HG02759 (cell line): ENCODE measurements around the gene CECR2.

Experiments used
- ATAC-seq: cut with Tn5 transposase; IDR thresholded peaks from one replicate; pipeline ENCODE4 v1.9.1; 2021; ENCODE audit warnings: mild to moderate bottlenecking, moderate library complexity; ENCODE audit not compliant: unreplicated experiment

CECR2 gene

DNA sequence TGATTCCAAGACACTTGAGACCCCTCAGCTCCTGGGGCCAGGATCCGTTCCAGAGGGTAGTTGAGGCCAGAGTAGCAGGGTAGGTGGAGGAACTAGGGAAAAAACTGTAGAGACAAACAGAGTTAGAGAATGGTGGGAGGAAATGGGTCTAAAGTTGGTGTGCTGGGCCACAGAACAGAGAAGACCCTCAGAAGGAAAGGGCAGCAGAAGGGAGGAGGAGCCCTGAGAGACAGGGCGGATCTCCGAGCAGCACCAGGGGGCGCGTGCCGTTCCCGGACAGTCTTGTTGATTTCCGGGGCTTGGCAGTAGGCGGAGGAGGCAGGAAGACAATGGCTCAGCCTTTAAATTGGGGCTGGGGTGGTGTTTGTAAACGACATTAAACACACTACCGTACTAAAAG lies 2.4 kb upstream of the CECR2 start:
- no peak for ATAC-seq

DNA sequence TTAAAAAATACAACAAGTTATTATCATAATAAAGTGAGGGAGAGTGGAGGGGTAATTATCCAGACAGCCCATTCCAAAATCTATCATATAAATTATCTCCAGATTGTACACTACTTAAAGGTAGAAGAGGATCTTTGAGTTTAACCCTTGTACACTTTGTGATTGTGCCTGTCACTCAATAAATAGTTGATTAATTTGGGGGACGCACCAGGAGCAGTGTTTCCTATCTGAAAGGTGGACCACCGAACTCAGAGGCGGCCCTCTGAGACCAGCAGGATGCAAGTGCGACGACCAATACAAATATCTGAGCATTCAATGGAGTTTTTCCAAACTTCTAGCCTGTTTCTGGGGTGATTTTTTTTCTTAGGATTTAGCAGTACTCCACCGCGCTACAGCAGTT lies 1.1 kb upstream of the CECR2 start:
- ATAC-seq, result no peak

DNA sequence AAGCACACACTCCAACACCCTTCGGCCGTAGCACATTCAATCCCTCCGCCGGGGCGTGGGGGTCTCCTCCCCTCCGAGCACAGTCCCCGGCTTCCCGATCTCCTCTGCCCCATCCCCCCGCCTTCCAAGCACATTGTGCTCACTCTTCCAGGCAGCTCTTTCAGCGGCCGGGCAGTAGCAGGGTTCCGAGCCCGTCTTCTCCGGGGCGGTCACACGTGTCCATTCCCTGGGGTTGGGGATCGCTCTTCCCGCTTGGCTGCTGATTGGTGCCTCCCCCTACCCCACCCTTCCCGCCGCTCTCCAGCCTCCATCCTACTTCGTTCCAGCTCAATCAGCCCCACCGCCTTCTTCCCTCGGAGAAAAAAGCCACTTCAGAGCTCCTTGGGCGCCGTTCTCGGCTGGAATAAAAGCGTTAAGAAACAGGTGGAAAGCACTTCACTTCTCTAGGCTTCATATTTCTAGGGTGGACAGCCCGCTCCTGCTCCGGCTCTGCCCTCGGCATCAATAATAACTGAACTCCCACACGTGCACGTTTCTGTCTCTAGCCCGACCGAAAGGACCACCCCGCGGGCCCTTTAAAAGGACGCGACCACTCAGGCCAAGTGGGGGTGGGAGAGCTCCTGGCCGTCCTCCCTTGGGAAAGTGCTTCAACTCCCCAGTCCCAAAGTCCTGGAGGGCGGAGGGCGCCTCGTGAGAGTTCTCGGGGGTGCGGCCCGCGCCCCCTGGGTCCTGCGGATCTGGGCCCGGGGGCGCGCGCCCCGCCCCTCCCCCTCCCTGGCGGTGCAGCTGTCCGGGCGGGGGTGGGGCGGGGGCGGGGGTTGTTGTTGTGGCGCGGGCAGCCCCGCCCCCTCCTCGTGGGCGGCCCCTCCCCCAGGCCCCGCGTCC lies 464 bp upstream of the CECR2 start:
- ATAC-seq, result peak; percentile 20

DNA sequence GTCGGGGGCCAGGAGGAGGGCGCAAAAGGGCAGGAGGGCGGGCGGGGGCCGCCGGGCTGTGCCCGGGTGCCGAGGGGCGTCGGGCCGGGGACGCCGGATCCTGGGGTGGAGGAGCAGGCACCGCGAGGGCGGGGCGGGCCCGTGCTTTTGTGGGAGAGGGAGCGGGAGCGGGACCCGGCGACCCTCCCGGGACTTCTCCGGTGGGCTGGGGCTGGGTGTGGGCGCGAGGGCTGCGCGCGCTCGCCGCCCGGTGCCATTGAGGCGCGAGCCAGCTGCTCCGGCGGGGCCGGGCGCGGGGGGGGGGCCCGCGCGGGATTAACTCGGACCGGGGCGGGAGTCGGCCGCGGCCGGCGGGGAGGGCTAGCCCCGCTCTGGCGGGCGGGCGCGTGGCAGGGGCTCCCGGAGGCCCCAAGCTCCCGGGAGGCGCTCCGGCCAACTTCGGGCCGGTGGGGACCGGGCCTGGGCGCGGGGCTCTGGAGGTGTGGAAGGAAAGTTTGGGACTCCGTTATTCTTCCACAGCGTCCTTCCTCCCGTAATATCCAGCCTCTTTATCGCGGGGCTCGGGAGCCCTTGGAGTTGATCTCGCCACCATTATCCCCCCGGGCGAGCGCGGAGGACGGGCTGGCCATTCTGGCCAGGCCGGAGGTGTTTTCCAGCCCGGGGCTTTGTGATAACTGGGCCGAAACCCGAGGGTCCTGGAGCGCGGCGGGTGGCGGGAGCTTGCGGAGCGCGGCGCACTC lies 936 bp downstream of the CECR2 start:
- peak; percentile 15 for ATAC-seq

DNA sequence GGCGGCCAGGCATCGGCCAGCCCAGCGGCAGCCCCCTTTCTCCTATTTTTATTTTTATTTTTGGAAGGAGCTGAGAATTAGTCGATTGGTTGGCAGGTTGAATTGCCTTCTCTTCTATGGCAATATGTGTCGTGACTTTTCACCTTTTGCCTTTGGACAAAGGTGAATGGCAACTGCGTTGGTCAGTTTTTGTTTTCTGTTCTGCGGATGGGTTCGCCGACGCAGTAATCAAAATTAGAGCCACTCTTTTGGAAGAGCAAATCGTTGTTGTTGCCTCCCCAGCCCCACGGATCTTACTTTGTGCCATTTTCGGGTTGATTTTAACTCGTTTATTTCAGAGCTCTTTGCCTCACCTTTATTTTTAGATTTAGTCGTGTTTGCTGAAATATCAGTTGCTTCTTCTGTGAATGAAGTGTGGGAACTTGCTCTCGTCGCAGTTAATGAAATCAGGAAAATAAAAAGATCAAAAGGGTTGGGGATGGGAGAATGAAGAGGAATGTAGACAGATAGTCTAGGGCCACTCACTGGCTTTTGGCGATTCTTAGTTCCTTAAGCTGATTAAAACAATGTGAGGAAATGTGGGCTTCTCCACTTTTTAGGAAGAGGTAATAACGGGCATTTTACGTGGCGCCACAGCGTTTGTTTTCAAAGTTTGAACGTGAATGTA lies 1.6 kb downstream of the CECR2 start:
- ATAC-seq, result no peak

DNA sequence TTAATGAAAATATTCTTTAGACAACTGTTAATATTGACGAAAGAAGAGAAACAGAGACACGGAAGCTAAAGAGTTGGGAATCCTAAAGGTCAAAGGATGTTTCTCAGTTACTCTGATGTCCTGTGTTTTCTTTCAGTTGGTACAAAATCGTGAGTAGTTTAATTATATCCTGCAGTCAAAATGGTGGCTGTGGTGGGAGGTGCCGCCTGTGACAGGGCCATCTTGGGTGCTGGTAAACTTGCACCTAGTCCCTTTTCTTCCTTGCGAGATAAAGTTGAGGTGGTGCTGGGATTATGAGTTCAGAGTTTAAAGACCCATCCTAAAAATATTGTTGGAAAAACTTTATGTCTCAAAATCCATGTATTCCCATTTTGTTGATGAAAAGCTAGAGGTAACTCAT lies 2.2 kb downstream of the CECR2 start:
- ATAC-seq, result no peak

DNA sequence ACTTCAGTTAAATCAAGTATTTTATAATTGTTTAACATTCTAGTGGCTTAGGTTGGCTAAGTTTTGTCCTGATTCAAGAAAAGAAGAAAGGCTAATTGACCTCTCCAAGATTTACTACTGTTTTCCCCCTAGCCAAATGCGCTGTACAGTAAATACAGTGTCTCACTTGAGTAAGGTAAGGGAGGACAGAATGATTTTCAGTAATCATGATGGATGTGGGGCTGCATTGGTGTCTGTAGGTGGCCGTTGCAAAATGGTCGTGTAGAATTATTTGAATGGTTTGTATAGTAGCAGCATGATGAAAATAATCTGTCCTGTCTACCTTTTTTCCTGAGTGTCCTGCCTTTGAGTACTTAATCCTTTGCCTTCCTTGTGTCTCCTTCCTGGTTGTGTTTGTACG lies 4.6 kb downstream of the CECR2 start:
- no peak for ATAC-seq

DNA sequence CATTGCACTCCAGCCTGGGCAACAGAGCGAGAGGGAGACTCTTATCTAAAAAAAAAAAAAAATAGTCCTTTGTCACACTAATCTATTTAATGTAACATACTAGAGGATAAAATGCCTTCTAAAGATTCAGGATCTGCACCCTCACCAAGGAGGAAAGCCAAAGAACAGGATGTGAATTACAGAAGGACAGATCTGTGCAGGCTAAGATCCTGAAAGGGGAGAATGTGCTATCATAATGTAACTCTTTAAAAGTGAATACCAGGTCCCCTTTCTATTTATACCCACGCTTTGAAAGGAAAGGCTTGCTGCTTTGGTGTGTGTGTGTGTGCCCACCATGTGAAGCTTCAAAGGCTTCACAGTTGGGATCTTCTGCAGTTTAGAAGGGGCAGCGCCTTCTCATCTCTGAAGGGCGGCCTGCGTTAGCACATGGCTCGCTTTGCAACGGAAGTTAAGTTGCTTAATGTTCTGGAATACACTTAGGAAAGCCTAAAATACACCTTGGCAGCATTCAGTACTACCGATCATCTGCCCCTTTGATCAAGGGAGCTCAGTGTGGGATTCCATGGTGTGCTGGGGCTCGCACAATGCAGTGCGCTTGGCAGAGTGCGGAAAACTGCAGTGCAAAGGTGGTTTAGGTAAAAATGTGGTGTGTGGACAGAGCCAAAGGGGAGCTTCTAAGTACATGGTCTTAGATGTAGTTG lies 6.8 kb downstream of the CECR2 start:
- ATAC-seq, result no peak

DNA sequence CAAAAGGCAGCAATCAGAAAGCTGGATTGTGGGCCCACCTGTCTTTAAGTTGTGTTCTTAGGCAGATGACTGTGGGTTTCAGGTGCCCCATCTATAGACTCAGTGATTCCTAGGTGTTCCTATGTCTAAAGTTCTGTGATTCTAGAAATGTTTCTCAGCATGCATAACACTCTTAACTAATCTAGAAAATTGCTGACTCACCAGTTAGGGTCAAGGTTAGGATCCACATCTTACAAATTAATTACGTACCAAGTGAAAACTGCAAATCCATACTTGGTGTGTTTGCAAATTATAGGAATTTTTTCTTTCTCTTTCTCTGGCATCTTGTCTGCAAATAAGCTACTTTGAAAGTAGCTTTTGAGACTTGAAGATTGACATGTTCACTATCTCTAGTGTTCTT lies 7.7 kb downstream of the CECR2 start:
- no peak for ATAC-seq

DNA sequence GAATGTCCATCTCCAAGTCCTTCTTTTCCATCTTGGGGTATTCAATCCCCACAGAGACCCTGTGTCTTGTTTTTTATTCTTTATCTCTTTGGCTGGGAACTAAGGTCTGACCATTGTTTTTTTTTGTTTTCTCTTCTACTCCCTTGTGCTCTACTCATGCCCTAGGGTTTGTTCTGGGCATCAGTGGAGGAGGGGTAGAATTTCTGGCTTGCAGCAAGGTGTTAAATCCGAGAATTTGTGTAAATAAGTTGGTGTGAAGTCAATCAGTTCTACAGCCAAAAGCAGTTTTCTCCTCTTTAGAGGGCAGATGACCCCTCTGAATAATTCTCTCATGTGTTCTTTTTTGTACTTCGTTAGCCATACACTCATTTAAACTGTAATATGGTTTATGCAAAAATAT lies 10.7 kb downstream of the CECR2 start:
- ATAC-seq, result no peak

DNA sequence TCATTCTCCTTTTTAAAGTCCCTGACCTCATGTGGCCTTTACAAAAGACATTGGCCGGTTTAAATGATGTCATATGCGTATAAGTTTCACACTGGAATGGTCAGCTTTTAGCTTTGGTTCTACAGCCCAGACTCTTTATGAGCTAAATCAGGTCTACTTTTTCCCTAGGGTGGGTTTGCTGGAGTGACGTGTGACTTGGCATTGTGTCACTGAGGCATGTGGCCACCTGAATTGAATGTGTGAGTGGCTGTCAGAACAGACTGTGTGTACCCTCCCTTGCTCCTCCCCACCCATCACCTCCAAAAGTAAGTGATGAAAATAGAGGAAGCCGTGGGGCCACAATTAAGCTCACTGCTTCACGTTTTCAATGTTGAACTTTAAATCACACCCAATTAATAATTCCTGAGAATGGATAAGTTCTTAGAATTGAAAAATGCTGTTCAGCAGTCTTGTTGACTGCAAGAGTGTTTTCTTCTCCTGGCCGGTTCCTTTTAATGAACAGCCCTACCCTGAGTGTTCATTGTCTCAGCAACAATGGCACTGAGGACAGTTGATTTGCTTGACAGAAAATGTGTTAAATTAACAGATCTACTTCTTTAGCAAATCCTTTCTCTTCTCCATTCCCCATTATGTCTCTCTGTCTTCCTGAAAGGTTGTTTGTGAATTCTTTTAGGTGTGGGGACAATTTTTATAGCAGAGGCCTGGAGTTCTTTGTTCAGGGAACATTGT lies 11.3 kb downstream of the CECR2 start:
- no peak for ATAC-seq

DNA sequence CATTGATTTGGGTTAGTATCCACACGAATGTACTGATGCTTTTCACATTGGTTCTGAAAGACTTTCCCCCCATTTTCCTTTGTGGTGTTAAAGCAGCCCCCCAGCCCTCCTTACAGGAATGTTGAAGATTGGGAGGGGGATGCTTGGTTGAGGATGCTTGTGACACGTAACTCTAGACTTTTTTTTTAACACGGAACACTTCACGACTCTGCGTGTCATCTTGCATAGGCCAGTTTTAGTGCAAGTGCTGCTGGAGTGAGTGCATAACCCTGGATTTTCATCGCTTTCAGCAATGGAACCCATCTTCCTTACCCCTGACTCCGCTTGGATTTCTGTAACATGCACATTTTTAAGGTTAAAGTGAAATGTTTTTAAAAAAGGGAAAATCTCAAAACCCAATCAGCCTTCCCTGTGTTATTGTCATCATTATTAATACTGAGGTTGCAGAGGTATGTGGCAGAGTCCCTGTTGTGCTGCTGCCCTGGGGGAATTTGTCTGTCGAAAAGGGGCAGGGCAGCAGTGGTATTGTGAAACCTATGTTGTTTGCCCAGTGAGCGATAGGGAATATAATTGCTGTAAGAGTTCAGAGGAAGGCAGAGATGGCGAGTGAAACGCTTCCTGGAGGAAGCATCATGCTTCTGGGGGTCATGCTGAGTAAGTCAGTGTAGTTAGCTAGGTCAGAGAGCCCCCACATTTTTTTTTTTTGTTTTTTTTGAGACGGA lies 12.1 kb downstream of the CECR2 start:
- no peak for ATAC-seq

DNA sequence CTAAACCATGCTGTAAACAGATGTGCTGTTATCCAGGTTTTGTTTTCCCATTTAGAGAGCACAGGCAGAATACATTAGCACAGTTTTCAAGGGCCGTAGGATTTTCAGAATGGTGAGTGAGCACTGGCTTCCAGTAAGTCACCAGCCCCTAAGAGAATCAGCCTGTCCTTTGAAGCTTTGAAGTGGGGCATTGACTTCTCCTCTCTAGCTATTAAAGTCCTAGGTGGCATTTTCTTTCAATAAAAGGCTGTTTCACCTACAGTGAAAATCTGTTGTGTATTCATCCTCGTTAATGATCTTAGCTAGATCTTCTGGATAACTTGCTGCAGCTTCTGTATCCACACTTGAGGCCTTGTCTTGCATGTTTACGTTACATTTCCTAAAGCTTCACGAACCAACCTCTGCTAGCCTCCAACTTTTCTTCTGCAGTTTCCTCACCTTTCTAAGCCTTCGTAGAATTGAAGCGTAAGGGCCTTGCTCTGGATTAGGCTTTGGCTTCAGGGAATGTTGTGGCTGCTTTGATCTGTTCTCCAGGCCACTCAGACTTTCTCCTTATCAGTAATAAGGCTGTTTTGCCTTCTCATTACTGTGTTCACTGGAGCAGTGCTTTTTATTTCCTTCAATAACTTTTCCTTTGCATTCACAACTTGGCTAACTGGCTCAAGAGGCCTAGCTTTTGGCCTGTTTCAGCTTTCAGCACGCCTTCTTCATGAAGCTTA lies 15.5 kb downstream of the CECR2 start:
- no peak for ATAC-seq

DNA sequence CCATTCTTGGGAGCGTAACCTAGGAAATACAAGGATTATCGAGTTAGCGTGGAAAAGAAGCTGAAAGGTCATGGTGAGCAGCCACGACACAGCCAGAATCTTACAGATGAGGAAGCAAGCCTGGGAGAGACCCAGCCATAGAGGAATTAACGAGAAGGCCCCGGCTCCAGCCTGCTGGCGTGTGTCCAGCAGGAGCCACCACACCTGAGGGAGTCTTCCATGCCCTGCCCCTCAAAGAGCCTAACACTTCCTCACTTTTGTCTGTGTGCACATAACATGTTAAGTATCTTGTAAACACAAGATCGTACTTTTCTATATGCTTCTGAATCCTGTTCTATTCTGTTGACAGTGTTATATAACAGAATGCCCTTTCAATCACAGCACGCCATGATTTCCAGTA lies 18.1 kb downstream of the CECR2 start:
- ATAC-seq, result no peak

DNA sequence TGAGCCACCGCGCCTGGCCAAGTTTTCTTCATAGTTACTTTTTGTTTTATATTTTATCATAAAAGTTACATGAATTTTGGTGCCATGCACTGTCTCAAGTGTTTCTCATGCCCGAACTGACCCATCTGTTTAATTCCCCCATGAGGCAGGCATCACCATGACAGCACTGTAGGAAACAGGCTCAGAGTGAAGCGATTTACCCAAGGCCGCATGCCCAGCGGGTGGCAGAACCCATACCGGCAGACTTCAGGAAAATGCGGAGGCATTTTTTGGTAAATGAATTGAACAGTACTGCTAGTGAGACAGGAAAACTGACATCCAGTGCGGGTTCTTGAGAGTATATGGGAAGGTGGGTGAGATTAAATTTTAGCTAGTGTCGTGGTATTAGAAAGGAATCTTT lies 19.0 kb downstream of the CECR2 start:
- ATAC-seq, result no peak

DNA sequence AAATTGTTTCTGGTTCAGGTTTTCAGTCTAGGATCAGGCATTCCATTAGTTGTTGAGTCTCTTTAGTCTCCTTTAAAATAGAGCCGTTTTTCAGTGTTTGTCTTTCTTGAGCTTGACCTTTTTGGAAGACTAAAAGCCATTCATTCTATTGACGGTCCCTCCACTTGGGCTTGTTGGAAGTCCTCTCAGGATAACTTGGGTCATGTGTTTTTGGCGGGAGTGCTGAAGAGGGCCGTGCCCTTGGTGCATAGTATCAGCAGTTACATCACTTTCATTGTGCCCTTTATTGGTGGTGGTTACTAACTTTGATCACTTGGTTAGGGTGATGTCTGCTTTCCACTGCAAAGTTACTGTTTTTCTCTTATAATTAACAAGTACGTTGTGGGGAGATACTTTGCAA lies 20.8 kb downstream of the CECR2 start:
- no peak for ATAC-seq

DNA sequence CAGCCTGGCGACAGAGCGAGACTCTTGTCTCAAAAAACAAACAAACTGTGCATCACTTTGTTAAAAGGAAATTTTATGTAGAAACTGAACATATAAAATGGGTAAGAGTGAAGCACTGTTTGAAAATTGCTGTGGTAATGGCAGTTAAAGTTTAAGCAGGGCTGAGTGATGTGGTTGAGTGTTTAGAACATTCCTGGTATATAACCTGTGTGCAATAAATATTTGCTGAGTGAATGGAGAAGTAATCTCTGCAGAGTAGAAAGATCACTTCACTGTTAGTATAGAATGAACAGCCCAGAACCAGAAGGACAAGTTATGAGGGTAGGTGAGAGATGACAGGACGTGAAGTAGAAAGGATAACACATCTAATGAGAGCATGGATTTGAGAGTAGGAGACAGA lies 27.3 kb downstream of the CECR2 start:
- ATAC-seq, result no peak

DNA sequence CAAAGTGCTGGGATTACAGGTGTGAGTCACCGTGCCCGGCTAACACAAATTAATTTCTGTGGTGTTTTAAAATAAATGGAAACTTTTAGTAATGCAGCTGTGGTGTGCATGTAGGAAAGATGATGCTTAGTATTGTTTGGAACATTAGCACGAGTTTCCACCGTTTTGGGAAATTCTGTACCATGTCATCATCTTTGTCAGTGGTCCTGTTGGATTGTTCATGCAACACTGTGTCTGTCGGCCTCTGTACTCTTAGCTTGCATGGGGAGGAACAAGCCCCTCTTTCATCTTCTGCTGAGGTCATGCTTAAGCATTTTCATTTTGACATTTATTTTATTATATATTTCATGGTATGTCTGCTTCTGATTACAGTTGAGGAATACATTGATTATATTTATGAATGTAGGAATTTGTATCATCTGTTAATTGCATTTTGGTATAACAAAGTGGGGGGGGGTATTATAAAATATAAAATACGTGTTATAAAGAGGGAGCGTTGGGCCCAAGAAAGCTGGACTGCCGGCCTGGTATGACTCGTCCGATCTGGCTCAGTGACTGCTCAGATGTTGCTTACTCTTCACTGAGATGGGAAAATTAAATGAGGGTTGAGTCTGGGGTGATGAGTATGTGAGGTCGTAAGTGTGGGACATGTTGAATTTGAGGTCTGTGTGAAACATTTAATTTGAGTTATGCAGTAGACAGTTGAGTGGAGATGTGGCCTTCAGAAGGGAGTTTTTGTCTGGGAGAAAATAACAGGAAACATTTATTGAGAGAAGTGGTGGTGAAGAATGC lies 28.7 kb downstream of the CECR2 start:
- ATAC-seq, result no peak
